Measurements from ENCODE around the gene IER3IP1. TPM values are rescaled to one million over a fixed set of nuclear protein-coding genes. Genes with fewer than 3 reads are reported as not detected.

IER3IP1 gene, protein sequence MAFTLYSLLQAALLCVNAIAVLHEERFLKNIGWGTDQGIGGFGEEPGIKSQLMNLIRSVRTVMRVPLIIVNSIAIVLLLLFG
- 9.6 TPM for total RNA-seq
- long read RNA-seq, transcript IER3IP1-201 (3 exons, 3,689 nt): major isoform, 56 of 56 reads
- long read RNA-seq, partial matches to known transcripts: 0 of 56 reads
- long read RNA-seq, other reads (novel, unspliced or antisense): 0 of 56 reads

DNA sequence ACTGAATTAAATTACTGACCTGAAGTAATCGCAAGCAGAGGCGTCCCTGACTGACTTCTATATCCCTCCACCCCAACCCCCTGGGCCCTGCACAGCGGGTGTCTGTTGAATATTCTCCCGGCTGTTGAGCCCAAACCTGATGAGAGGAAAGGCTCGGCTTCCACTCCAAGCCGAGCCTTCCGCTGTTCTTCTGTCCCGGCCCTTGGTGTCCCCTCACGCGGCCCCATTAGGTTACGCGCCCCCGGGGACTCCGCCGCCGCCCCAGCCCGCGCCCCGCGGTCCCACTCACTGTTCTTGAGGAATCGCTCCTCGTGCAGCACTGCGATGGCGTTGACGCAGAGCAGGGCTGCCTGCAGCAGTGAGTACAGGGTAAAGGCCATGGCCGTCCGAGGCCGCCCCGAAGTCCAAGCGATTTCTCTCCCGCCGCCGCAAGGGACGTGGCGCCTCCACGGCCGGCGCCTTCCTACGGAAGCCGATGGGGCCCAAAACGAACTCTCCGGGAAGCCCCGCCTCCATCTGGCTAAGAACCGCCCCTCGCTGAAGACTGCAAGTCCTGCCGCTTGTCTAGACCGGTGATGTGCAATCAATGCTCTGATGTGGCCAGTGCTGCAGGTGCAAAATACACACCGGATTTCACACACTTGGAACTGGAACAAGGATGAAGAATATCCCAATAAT, at the start of gene IER3IP1:
Gene IER3IP1 (minus strand): TSS at position 467 of the 678 bp plus-strand sequence. CDS start 87 bp downstream, at position 380.
- intact Hi-C loops (cut with micrococcal nuclease): no loop called here
- no peaks in the 10 kb centered on the region for H3K9me3 ChIP-seq (replicated peaks)
- H3K27ac ChIP-seq (replicated peaks): peak within 1 kb of the TSS; percentile 89
- H3K36me3 ChIP-seq: no peaks in the 10 kb centered on the region
- H3K27me3 ChIP-seq (ENCODE audit: low read depth): no peaks in the 10 kb centered on the region
- H3K4me1 ChIP-seq: peaks cover 51% of the 10 kb centered on the region
- peak; percentile 94 for DNase-seq
- peak within 1 kb of the TSS; percentile 88 for H3K4me3 ChIP-seq
- TF ChIP-seq, protein P1, sequence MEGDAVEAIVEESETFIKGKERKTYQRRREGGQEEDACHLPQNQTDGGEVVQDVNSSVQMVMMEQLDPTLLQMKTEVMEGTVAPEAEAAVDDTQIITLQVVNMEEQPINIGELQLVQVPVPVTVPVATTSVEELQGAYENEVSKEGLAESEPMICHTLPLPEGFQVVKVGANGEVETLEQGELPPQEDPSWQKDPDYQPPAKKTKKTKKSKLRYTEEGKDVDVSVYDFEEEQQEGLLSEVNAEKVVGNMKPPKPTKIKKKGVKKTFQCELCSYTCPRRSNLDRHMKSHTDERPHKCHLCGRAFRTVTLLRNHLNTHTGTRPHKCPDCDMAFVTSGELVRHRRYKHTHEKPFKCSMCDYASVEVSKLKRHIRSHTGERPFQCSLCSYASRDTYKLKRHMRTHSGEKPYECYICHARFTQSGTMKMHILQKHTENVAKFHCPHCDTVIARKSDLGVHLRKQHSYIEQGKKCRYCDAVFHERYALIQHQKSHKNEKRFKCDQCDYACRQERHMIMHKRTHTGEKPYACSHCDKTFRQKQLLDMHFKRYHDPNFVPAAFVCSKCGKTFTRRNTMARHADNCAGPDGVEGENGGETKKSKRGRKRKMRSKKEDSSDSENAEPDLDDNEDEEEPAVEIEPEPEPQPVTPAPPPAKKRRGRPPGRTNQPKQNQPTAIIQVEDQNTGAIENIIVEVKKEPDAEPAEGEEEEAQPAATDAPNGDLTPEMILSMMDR (IDR thresholded peaks at IDR 0.05; ENCODE audit: borderline replicate concordance): peak; percentile 47

DNA sequence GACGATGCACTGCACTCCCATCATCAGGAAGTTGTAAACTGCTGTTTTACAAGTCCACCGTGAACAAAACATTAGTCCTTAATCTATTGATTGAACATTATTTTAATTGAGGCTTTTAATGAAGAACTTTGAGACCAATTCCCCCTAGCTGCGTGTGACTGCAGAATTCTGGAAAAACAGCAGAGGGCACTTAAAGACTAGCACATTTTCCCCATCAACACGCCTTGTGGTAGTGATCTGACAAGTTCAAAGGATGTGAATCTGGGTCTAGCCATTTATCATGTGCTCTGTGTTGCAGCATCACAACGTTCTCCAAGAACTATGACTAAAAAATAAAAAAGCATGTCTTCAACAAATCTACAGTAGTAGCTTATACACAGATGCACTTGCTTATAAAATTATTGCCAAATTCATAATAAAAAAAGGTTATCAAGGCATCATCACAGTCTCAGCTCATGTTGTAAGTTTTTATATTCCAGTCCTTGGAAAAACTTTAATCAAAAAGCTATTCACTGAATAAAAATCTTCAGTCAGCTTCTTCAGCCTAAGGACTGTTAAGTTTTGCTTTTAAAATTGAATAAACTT, 39.5 kb upstream of the IER3IP1 start:
- intact Hi-C loops (cut with micrococcal nuclease): loop anchor here (10.0 kb wide), 1 partner anchor 529 kb away; no protein-coding TSS in a partner anchor
- H3K36me3 ChIP-seq: no peaks in the 10 kb centered on the region
- no peak for DNase-seq
- H3K27me3 ChIP-seq (ENCODE audit: low read depth): peaks cover 95% of the 10 kb centered on the region
- no peaks in the 10 kb centered on the region for H3K9me3 ChIP-seq (replicated peaks)
- TF ChIP-seq, protein P1 (IDR thresholded peaks at IDR 0.05; ENCODE audit: borderline replicate concordance): peak; percentile 70
- no peaks in the 10 kb centered on the region for H3K4me1 ChIP-seq
- H3K4me3 ChIP-seq: no peak overlapping the region
- no peak overlapping the region for H3K27ac ChIP-seq (replicated peaks)

DNA sequence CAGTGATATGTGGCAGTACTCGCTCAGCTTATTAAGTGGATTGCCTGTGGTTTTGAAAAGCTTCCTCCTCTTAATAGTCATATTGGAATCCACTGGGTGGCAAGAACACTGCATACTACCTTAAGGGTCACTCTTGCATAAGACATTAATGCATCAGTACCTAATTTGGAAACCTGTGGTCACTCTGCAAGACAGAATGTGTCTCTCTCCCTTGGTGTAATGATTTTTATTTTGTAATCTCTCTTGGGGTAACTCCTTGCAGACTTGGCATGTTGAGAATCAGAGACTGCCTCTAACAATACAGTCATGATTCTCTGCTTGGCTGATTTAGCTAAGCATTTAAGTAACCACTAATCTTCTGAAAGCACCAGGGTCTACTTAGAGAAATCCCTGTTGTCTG, 33.0 kb upstream of the IER3IP1 start:
- peaks cover 72% of the 10 kb centered on the region for H3K27me3 ChIP-seq (ENCODE audit: low read depth)
- H3K27ac ChIP-seq (replicated peaks): no peak overlapping the region
- no peak for DNase-seq
- TF ChIP-seq, protein P1 (IDR thresholded peaks at IDR 0.05; ENCODE audit: borderline replicate concordance): no peak
- no peaks in the 10 kb centered on the region for H3K36me3 ChIP-seq
- H3K4me3 ChIP-seq: no peak overlapping the region
- H3K4me1 ChIP-seq: no peaks in the 10 kb centered on the region
- no peaks in the 10 kb centered on the region for H3K9me3 ChIP-seq (replicated peaks)
- intact Hi-C loops (cut with micrococcal nuclease): no loop called here

DNA sequence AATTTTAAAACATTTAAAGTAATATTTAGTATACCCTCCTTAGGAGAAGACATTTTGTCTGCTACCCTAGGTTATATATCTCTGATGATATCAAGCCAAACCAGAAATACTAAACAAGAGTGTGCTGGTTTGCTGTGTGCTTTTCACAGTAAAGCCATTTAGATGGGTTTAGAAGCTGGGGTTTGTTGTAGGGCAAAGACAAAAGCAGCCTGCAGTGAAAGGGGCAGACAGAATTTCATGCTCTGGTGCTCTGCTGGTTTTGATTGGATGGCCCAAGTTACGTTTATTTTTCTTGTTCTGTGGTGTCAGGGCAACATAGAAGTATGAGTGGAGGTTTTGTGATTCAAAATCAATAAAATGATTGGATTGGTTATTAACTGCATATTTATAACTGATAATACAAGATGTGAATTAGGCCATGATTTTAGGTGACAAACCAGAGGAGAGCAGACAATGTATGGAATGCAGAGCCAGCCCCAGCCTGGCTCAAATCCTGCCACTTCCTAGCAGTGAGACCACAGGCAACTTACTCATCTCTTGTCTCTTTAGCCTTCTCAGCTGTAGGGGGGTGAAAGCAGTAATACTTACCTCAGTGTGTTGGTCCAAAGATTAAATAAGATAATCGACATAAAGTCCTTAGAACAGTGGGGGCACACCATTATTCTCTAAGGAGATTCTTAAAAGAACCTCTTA, 30.9 kb upstream of the IER3IP1 start:
- intact Hi-C loops (cut with micrococcal nuclease): no loop called here
- Histone ChIP-seq H3K27ac (replicated peaks) (no peak overlapping the region), H3K4me1 (peaks cover 3% of the 10 kb centered on the region), H3K9me3 (replicated peaks) (no peaks in the 10 kb centered on the region), H3K27me3 (ENCODE audit: low read depth) (peaks cover 51% of the 10 kb centered on the region), H3K36me3 (no peaks in the 10 kb centered on the region), H3K4me3 (no peak overlapping the region)
- no peak for DNase-seq
- TF ChIP-seq, protein P1 (IDR thresholded peaks at IDR 0.05; ENCODE audit: borderline replicate concordance): no peak

DNA sequence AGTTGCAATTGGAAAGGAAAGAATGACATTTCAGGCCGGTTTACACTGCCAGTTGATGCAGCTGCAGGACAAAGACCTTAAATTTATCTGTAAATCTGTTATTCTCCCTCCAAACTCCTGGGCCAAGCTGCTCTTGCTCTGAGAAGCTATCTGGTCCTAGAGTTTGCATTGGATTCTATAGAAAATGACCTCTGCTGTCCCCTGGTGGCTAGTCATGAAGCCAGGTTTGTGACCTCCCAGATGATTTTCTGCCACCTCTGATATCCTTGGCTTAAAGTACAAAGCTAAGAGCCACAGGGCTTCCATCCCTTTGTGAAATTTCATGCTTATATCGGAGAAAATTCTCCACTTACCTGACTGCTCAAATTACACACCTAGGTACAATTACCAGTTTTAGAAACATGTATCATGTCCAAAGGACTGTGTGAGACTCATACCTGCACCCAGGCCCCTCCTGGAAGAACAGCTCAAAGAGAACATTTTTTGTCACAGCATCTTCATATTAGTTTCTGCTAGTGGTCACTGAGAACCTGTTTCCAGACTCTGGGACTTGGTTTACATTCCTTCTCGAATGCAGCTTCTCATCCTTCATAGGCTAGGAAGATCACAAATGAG, 28.9 kb upstream of the IER3IP1 start:
- intact Hi-C loops (cut with micrococcal nuclease): loop anchor here (2.0 to 5.0 kb wide), 2 partner anchors 104 to 153 kb away; no protein-coding TSS in a partner anchor
- TF ChIP-seq, protein P1 (IDR thresholded peaks at IDR 0.05; ENCODE audit: borderline replicate concordance): peak; percentile 84
- DNase-seq: no peak
- no peaks in the 10 kb centered on the region for H3K36me3 ChIP-seq
- no peaks in the 10 kb centered on the region for H3K9me3 ChIP-seq (replicated peaks)
- no peak overlapping the region for H3K4me3 ChIP-seq
- peaks cover 3% of the 10 kb centered on the region for H3K4me1 ChIP-seq
- H3K27me3 ChIP-seq (ENCODE audit: low read depth): peaks cover 34% of the 10 kb centered on the region
- H3K27ac ChIP-seq (replicated peaks): no peak overlapping the region
